ENCODE results near the gene A4GNT.
"Not testable (repeated sequence)": the region's sequence is repeated elsewhere in the genome, so short reads cannot be mapped to it uniquely, and the experiment has no call there.

Gene A4GNT

DNA sequence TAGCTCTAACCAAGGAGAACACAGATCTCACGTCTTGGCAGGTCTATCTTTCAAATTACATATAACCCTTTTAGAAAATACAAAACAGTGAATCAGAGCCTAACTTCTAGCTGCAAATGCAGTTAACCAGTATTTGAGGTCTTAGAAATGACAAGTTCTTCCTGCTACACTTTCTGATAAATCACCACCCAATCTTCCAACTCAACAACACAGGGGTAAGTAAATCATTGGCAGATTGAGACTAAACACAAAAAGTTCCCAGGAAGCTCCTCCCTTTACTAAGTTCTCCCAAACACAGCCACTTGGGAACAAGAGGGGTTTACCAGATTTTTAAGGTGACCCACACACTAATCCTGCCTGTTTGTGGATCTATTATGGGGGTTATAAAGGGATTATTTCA lies at the start of gene A4GNT:
Gene A4GNT (minus strand): TSS at position 152 of the 400 bp plus-strand sequence. CDS start 1,134 bp downstream, outside the sequence.
- no peak for DNase-seq
- intact Hi-C loops (cut with DNase I): no loop called here

DNA sequence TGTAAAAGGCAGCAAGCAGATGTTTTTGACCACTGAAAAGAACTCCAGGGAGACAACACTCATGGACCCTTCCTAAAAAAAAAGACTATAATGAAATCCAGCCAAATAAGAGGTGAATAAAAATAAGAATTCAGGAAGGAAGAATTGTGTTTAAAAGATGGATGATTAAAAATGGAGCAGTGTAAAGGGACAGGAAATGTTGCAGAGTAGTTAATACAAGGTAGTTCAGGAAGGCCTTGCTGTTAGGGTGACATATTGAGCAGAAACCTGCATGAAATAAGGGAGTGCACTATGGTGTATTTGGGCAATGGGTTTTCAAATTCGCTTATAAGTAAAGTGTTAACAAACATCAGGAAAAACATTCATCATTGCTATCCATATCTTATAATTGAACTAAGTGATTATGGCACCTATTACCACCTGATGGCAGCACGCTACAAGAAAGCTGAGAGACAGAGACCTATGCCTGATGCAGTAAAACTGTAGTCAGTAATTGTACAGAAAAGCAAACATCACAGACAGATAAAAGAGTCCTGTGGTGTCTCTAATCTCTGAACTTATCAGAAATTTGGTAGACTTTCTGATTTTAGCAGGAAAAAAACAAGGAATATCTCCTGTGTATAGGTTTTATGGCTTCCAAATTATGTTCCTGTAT lies 48.3 kb upstream of the A4GNT start:
- intact Hi-C loops (cut with DNase I): loop anchor here (10.0 kb wide), 1 partner anchor 144 kb away; the partner anchor contains the start of gene NME9

DNA sequence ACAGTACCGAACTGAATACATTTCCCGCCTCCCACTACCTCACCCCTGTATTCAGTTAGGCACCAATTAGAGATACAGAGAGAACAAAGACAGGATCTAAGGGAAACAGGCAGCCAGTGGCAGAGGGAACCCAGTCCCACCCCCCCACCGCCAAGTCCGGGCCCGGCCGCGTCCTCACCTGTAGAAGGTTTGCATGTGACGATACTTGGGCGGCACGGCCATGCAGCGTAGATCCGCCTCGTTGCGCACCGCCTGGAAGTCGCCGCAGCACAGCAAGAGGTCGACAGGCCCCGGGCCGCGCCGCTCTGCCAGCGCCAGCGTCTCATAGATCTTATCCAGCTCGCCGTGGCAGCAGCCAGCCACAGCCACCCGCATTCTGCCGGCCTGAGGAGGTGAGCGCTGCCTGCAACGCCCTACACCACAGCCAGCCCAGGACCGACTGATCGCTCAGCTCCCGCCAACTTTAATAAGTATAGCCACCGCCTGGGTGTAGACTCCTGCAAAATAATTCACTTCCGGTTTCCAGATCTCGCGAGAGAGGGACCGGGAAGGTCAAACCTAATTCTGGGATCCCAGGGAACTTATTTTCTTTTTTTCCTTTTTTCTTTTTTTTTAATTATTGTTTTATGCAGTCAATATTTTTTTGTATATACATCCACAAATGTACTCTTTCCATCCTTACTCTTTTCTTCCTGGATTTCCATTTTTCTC lies 42.4 kb upstream of the A4GNT start, which contains the start of gene DBR1:
Gene DBR1 (minus strand): TSS at position 501 of the 711 bp plus-strand sequence. CDS start 126 bp downstream, at position 375.
- intact Hi-C loops (cut with DNase I): no loop called here
- DNase-seq: peak; percentile 48 to 88 (median 69)

More for the DNA sequence above, 48.3 kb upstream of the A4GNT start:
- DNase-seq: peak in 26 of 42 donors; percentile 19 to 77 (median 46)

DNA sequence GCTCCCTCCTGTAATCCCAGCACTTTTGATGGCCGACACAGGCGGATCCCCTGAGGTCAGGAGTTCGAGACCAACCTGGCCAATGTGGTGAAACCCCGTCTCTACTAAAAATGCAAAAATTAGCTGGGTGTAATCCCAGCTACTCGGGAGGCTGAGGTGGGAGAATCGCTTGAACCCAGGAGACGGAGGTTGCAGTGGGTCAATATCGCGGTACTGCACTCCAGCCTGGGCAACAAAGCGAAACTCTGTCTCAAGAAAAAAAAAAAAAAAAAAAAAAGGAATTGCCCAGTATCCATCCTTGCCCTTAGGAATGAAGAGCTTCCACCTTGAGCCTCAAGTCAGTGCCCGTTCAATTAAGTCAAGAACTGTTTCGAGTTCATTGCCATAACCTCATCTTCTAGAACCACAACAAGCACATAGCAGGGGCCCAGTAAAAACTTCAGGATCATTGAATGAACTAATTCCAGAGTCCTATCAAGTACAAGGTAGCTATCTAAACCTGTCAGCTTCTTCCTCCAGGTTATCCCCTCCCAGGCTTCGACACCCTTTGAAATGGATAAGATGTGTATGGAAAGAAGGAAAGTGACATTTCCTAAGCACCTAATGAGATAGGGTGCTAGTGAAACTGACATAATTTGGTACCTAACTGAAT lies 41.7 kb upstream of the A4GNT start:
- intact Hi-C loops (cut with DNase I): no loop called here
- no peak for DNase-seq

DNA sequence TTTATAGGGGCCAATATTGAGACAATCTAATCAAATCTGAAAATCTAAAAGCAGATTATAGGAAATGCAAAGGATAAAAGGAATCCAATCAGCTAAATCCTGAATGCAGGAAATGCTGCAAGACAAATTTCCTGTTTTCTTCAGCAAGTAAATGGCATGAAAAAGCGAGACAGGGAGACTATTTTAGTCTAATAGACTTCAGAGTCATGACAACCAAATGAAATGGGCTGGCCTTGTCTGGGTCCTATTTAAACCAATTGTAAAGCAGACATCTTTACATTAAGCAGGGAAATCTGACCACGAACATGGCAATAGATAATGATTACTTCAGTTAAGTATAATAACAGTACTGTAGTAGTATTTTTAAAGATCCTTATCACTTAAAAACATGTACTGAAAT lies 40.4 kb upstream of the A4GNT start:
- no peak for DNase-seq
- intact Hi-C loops (cut with DNase I): no loop called here

DNA sequence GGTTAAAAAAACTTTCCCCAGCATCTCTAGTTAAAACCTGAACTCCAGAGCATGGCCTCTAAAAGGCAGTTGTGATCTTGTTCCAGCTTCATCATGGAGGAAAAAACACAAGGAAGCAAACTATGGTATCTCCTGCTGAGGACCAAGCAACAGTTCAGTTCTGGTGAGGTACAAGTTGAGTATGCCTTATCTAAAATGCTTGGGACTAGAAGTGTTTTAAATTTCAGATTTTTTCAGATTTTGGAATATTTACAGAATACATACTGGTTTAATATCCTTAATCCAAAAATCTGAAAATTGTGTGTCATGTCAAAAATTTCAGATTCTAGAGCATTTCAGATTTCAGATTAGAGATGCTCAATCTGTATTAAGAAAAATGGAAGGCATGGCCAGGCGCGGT lies 32.9 kb upstream of the A4GNT start:
- DNase-seq: no peak
- intact Hi-C loops (cut with DNase I): no loop called here

DNA sequence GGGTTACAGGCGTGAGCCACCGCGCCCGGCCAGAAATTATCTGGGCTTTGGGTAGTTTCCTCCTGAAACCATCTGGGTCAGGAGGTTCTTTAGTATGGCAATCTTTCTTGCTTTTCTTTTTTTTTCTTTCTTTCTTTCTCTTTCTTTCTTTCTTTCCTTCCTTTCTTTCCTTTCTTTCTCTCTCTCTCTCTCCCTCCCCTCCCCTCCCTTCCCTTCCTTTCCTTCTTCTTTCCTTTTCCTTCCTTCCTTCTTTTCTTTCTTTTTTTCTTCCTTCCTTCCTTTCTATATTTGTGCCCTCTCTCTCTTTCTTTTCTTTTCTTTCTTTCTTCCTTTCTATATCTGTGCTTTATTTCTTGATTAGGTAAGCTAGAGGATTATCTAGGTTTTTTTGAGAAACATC lies 25.6 kb upstream of the A4GNT start:
- no peak for DNase-seq
- intact Hi-C loops (cut with DNase I): no loop called here

DNA sequence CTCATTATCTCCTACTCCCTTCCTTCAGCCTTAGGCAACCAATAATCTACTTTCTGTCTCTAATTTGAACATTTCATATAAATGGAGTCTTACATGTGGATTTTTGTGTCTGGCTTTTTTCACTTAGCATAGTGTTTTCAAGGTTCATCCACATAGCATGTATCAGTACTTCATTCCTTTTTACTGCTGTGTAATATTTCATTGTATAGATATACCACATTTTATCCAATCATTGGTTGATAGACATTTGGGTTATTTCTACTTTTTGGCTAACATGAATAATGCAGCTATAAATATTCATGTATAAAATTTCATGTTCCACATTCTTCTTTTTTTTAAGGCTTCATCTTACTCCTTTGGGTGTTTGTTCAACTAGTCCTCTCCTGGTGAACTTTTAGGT lies 22.3 kb upstream of the A4GNT start:
- no peak for DNase-seq
- intact Hi-C loops (cut with DNase I): no loop called here

DNA sequence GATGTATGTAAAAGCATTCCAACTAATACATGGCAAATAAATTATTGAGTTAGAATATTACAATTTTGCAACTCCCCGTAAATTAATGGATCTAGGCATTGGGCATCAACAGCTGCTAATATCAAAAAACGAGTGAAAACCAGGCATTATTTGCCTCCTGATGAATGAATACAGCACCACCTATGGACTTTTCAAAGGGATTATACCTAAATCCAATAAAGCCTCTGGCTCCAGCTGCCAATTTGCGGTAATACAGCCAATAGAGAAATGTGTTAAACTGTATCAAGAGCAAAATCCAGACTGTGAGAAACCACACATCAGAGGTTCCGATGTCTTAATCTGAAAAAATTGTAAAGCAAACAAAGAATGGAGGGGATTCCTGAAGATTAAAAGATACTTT lies 16.3 kb upstream of the A4GNT start:
- no peak for DNase-seq
- intact Hi-C loops (cut with DNase I): no loop called here

DNA sequence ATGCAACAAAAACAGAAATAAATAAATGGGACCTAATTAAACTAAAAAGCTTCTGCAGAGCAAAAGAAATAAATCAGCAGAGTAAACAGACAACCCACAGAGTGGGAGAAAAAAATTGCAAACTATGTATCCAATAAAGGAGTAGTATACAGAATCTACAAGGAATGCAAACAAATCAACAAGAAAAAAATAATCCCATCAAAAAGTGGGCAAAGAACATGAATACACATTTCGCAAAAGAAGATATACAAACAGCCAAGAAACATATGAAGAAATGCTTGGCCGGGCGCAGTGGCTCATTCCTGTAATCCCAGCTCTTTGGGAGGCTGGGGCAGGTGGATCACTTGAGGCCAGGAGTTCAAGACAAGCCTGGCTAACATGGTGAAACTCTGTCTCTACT lies 10.0 kb upstream of the A4GNT start:
- DNase-seq; intact Hi-C loops (cut with DNase I): not testable (repeated sequence)

DNA sequence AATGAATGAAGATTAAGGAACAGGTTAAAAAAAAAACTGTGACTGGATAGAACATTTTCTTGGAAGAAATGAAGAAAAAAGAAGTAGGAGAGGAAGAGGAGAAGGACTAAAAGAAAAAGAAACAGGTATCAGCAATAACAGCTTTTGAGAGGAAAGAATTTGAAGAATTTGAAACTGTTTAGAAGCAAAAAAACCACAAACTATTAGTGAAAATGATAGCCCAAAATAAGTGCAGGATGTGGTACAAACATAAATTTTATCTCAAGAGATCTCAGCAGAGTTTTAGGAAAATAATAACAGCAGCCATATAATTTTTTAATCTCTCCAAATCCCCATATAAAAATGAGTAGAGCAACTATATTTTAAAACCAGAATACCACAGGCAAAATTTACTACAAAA lies 8.8 kb upstream of the A4GNT start:
- intact Hi-C loops (cut with DNase I): no loop called here

DNA sequence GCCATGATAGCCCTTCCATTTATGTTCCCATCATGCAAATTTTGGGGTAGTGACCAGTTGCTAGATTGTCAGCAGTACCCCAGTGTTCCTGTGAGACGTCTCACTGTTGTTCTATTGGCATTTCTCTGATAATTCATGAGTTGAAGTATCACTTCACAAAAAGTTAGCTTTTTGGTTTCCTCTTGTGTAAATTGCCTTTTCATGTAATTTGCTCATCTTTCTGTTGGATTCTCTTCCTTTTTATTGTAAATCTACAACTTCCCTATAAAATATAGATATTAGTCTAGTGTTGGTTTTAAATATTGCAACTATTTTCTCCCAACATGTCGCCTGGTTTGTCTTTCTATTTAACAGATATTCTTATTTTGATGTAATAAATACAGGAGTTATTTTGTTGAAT lies 7.5 kb upstream of the A4GNT start:
- intact Hi-C loops (cut with DNase I): no loop called here
- no peak for DNase-seq

More for the DNA sequence above, 8.8 kb upstream of the A4GNT start:
- no peak for DNase-seq

DNA sequence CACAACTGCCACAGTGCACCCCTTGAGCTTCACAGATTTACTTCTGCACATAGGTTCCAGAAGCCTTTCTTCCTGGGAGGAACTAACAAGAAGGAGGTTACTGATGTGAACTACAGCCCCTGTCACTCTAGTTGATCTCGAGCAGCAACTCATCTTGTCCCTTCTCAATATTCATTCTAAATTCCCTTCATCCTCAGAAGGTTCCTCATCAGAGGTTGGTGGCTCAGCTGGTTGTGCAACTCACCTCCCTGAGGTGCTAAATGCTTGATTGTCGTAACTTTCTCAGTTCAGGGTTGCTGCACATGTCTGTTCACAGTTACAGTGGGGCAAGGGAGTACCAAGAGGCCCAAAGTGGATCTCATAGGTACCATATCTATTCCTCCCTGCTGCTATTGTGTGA lies 5.7 kb upstream of the A4GNT start:
- intact Hi-C loops (cut with DNase I): no loop called here
- DNase-seq: no peak

DNA sequence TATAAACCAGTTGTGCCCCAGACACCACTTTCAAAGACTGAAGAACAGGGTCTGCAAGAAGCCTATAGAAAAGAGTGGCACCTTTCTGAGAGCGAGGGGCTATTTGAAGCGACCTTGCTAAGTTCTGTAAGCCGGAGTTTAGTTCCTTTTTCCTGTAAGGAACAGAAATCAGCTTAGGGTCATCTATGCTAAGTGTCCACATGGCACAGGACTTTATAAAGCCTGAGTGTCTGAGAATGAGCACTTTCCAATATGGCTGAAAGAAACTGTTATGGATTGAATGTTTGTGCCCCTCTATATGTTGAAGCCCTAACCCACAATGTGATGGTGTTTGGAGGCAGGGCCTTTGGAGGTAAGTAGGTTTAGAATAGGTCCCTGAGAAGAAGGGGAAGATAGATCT lies 4.0 kb upstream of the A4GNT start:
- intact Hi-C loops (cut with DNase I): no loop called here
- DNase-seq: no peak

DNA sequence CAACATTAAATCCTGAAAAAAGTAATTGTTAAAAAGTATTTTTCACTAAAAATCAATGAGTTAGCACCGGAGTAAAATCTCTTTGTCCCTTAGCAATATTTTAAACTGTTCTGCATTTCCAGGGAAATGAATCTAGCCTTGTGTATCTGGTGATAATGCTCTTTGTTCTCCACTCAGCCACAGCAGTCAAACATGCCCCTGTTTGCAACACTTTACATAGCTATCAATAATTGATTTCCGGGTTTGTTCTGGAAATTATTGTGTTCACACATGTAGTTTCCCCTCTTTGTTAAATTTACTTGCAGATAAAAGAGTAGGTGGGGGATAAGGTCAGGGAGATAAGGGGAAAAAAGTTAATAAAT lies 3.6 kb upstream of the A4GNT start:
- intact Hi-C loops (cut with DNase I): no loop called here
- DNase-seq: no peak

DNA sequence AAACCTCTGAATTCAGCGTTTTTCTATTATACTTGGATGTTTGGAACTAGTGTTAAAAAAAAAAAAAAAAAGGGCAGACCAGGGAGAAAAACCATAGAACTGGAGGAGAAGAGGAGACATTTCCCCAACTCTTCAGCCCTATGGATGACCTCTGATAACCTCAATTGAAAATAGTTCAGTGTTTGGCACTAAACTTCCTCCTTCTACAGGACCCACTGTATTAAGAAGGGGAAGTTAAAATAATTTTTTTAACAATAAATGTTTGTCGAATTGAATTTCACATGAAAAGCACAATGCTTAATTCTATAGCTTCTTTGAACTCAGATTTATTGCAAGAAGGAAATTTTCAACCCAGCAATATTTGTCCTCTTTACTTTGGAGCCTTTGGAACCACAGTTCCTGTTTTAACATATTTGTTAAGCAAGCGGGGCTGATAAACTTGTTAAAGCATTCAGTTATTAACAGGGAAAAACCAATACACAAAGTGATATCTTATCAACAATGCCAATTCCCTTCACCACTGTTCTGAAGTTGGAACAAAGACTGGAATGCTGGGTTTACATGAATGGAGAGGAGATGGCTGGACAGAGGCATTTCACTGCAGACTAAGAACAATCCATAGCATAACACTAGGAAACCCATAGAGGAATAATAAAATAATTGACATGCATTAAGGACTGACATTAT lies 3.1 kb upstream of the A4GNT start:
- intact Hi-C loops (cut with DNase I): no loop called here
- DNase-seq: no peak

DNA sequence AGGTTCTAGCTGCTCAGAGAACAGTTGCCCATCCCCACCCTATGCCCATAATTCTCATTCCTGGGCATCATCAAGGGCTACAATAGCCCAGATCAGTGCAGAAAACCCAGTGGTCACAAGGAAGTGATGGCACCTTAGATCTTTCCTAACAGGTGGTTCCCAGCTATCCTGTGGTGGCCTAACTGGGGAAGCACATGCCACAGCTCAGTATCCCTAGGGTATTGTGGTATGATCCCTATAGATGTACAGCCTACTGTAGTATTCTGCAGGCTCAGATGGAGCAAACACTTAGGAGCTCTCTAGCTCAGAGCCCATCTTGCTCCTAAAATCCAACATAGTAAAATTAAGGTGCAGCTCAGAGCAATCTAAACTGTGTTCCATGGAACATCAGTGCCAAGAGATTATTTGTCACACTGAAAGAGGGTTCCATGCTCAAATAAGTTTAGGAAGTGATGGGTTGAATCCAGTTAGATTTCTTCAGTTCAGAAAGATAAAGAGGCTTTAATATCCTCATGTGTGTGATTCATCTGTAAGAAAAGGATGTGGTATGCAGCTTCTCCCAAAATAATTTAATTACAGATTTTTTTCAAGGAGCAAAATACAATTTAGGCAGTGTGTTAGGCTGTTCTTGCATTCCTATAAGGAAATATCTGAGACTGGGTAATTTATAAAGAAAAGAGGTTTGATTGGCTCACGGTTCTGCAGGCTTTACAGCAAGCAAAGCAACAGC lies 4.4 kb downstream of the A4GNT start:
- no peak for DNase-seq
- intact Hi-C loops (cut with DNase I): no loop called here

DNA sequence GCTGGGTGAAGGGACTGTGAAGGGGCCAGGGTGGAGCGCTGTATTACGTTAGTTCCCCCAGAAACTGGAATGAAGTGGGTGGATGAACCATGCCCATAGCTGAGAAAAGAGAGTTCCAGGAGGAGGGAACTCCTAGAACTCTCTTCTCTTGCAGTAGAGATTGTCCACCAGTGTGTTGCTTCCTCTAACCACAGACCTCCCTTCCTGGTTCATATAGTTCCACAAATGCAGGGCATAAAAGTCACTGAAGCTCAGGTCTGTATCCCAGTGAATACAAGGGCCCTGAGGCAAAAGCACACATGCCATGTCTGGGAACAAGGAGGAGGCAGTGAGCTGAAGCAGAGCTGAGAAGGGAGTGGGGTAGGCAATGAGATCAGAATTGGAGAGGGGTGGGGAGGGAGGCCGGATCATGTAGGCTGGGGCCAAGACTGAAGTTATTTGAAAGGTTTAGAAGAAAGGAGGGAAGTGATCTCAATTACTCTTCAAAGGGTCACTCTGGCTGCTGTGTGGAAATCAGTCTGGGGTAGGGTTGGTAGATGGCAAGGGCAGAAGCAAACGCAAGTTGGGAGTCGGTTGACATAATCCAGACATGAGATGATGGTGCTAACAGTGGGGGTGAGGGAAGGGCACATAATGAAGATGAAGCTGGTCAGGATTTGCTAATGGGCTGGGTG lies 6.5 kb downstream of the A4GNT start:
- intact Hi-C loops (cut with DNase I): no loop called here
- DNase-seq: peak in 1 of 42 donors; percentile 38
